Measurements from ENCODE around the gene PITRM1.
"Not testable (repeated sequence)": the region's sequence is repeated elsewhere in the genome, so short reads cannot be mapped to it uniquely, and the experiment has no call there.

Gene PITRM1, protein sequence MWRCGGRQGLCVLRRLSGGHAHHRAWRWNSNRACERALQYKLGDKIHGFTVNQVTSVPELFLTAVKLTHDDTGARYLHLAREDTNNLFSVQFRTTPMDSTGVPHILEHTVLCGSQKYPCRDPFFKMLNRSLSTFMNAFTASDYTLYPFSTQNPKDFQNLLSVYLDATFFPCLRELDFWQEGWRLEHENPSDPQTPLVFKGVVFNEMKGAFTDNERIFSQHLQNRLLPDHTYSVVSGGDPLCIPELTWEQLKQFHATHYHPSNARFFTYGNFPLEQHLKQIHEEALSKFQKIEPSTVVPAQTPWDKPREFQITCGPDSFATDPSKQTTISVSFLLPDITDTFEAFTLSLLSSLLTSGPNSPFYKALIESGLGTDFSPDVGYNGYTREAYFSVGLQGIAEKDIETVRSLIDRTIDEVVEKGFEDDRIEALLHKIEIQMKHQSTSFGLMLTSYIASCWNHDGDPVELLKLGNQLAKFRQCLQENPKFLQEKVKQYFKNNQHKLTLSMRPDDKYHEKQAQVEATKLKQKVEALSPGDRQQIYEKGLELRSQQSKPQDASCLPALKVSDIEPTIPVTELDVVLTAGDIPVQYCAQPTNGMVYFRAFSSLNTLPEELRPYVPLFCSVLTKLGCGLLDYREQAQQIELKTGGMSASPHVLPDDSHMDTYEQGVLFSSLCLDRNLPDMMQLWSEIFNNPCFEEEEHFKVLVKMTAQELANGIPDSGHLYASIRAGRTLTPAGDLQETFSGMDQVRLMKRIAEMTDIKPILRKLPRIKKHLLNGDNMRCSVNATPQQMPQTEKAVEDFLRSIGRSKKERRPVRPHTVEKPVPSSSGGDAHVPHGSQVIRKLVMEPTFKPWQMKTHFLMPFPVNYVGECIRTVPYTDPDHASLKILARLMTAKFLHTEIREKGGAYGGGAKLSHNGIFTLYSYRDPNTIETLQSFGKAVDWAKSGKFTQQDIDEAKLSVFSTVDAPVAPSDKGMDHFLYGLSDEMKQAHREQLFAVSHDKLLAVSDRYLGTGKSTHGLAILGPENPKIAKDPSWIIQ

GRCh38 chr10:3172446-3173170, at the start of gene PITRM1:
Gene PITRM1, minus strand, starts transcription at chr10:3172782. Its CDS starts 10 bp downstream, at chr10:3172772.
- DNase-seq (ENCODE audit: low read depth in 2 of 2), result peak; percentile 97 to 98

- DNase-seq (ENCODE audit: low read depth in 2 of 2), result no peak
Observed at GRCh38 chr10:3222068-3222467, 49.5 kb upstream of the PITRM1 start.

DNA sequence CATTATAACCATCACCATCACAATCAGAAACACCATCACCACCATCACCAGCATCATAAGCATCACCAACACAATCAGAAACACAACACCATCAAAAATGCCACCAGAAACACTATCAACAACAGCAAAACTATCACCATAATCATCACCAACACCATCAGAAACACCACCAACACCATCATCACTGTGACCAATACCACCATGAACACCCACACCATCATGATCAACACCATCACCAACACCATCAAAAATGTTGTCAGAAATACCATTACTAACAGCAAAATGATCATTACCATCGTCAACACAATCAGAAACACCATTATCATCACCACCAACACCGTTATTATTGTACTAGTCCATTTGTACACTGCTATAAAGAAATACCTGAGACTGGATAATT, 49.0 kb upstream of the PITRM1 start:
- DNase-seq (ENCODE audit: low read depth in 2 of 2), result not testable (repeated sequence)

DNA sequence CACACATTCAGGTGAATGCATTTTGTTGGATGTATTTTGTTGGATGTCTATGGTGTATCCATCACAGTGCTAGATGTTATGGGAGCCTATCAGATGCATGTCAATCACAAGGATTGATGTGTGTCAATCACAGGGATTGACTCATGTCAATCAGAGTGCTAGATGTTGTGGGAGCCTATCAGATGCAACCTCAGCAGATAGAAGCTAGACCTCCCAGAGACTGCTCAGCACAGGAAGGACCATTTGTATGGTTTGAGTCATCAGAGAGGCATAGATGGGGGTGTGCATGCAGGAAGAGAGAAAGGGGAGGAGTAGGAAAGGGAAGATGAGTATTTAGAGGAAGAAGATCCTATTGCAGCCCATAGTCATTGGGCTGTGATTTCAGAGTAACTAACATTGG, 48.3 kb upstream of the PITRM1 start:
- DNase-seq (ENCODE audit: low read depth in 2 of 2), result no peak

DNA sequence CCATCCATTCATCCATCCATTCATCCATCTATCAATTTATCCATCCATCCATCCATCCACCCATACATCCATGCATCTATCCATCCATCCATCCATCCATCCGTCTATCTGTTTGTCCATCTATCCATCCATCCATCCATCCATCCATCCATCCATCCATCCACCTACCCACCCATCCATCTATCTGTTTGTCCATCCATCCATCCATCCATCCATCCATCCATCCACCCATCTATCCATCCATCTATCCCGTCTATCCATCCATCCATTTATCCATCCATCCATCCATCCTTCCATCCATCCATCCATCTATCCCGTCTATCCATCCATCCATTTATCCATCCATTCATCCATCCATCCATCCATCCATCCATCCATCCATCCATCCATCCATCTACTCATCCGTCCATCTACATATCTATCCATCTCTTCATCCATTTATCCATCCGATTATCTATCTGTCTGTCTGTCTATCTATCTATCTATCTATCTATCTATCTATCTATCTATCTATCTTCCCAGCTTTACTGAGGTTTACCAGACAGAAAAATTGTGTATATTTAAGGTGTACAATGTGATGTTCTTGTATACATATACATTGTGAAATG, 46.5 kb upstream of the PITRM1 start:
- not testable (repeated sequence) for DNase-seq (ENCODE audit: low read depth in 2 of 2)

DNA sequence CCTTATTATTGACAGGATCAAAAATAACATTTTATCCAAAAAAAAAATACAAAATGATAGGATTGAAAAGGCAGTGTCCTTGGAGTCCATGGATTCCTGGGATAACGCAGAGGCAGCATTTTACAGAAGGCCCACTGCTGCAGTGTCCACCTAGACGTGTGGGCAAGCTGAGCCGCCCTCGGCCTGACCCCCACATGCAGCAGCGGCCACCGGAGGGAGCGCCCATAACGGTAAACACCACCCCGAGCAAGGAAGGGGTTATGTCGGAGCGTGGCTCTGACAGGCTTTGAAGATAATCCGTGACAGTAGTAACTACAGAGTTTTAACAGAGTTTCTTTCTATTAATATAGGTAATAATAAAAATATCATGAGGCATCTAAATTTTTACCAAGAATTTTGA, 45.3 kb upstream of the PITRM1 start:
- DNase-seq (ENCODE audit: low read depth in 2 of 2), result no peak

DNA sequence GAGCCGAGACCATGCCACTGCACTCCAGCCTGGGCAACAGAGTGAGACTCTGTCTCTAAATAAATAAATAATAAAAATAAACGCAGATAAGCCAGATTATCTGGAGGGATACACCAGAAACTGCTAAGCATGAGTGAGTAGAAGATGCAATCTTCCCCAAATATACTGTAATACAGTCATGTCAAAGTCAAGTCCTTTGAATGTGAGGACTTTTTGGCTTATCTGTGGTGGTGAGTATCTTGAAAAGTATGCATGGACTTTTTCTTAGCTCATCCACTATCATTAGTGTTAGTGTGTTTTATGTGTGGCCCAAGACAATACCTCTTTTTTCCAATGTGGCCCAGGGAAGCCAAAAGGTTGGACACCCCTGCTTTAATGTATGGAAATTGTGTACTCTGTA, 44.7 kb upstream of the PITRM1 start:
- no peak for DNase-seq (ENCODE audit: low read depth in 2 of 2)

GRCh38 chr10:3215153-3215775, 42.7 kb upstream of the PITRM1 start:
- DNase-seq (ENCODE audit: low read depth in 2 of 2), result no peak

GRCh38 chr10:3213758-3214515, 41.4 kb upstream of the PITRM1 start:
- DNase-seq (ENCODE audit: low read depth in 2 of 2), result no peak

- DNase-seq (ENCODE audit: low read depth in 2 of 2), result no peak
Observed at GRCh38 chr10:3213208-3213607, 40.6 kb upstream of the PITRM1 start.

GRCh38 chr10:3210251-3210877, 37.8 kb upstream of the PITRM1 start:
- no peak for DNase-seq (ENCODE audit: low read depth in 2 of 2)

DNA sequence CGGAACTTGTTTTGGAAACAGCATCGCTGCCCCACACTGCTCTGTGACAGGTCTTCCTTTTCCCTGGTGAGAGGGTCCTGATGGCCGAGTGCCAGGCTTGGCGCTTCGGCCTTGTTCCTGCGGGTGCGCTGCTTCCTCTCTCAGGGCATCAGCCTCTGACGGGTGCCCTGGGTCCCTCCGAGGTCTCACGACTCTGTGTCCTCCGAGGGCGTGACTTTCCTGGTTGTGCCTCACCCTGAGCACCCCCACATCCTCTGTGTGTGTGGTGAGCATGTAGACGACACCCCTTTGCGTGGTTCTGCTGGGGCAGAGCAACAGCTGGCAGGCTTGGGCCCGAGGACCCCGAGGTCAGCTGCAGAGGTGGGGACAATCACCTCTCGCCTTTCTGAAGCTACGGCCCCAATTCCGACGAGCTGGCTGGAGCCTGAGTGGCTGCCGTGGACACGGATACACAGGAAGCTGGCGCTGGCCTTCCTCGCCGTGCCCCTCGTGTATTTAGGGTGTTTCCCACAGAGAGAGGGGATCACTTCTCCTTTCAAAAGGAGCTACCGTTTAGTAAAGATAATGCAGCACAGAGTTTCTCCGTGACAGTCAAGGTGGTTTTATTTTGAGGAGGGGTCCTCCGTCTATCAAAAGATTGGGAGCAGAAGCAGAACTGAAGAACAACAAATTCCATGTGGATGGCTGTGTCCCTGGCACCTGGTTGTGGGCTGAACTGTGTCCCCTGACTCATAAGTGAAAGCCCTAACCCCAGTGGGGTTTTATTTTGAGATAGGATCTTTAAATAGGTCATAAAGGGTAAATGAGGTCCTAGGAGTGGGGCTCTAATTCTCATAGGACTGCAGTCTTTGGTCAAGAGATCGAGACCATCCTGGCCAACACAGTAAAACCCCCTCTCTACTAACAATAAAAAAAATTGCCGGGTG, 36.2 kb upstream of the PITRM1 start:
- DNase-seq (ENCODE audit: low read depth in 2 of 2), result no peak

DNA sequence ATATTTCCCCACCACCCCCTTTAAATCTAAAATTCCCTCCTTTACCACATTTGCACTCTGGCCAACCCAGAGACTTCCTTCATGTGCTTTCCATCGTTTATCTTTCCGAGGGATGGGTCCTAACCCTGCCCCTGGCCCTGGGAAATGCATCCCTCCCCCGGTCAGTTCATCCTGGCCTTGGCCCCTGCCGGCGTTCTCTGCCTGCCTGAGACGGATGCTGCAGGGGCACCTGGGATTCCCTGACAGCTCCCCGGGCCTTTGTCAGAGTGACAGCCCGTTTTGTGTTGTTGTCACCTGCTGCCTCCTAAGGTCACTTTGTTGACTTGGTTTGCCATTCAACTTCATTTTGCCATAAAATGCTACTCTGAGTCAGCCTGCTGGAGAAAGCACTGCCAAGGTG, 34.8 kb upstream of the PITRM1 start:
- no peak for DNase-seq (ENCODE audit: low read depth in 2 of 2)

DNA sequence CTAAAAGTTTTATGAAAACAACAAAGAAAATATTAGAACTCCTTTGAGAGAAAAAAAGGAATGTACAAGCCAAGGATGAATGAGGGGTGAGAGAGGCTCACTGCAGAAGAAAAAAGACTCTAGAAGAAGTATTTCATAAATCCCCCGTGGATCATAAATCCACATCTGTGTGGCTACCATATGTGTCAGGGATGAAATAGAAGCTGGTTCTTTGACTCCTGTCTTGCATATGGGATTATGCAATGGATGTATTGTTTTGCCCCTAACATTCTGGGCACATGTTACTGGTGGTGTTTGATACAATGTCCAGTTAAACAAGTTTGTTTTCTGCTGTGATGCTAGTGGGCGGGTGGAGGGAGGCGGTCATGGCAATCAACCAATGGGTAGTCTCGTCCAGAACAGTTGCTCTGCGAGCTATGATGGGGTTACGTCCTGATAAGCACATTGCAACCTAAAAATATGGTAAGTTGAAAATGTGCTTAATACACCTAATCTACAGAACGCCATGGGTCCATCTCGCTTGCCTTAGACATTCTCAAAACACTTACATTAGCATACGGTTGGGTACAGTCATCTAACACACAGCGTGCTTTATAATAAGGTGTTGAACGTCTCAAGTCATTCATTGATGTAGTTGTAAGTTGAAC, 34.1 kb upstream of the PITRM1 start:
- no peak for DNase-seq (ENCODE audit: low read depth in 2 of 2)

DNA sequence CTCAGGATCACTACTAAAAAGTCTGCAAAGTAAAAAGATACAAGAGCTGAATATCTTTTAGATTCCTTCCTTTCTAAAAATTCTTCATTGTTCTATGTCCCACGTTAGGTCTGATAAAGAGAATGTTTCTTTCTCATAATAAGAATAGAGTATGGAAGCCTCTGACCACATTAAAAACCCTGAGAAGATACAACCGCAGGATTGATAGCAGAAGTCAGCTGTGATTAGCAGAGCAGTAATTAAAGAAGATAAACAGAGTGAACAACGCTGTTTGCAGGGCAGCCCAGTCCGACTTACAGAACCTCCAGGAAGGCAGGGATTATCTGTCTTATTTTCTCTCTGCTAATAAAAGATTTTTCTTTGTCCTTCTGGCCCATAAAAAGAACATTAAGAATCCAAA, 31.4 kb upstream of the PITRM1 start:
- DNase-seq (ENCODE audit: low read depth in 2 of 2), result no peak

GRCh38 chr10:3203016-3203811, 30.6 kb upstream of the PITRM1 start:
- DNase-seq (ENCODE audit: low read depth in 2 of 2), result no peak

- no peak for DNase-seq (ENCODE audit: low read depth in 2 of 2)
Observed at GRCh38 chr10:3201796-3202195, 29.2 kb upstream of the PITRM1 start.
